GM18868 (cell line): Measurements from ENCODE around the gene BACH1.

Experiments used
- ATAC-seq: cut with Tn5 transposase; IDR thresholded peaks from one replicate; pipeline ENCODE4 v1.9.1; 2021; ENCODE audit warnings: mild to moderate bottlenecking, moderate library complexity; ENCODE audit not compliant: unreplicated experiment

Gene BACH1

DNA sequence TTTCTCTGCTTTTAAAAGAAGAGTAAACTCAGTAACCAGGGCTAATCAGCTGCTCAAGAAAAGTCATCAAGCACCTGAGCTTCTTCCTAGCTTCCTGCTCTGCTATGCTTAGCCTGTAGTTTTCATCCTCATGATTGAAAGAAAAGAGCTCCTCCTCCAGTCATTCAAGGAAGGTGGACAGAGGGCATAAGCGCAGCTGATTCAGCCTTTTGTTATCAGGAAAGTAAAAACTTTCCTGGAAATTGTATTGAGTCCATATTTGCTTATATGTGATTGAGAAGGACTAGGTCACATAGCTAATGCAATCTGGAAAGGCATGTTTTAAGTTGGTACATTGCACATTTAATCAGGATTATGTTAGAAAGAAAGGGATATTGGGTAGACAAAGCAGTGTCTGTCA, 8.5 kb upstream of the BACH1 start:
- no peak for ATAC-seq

DNA sequence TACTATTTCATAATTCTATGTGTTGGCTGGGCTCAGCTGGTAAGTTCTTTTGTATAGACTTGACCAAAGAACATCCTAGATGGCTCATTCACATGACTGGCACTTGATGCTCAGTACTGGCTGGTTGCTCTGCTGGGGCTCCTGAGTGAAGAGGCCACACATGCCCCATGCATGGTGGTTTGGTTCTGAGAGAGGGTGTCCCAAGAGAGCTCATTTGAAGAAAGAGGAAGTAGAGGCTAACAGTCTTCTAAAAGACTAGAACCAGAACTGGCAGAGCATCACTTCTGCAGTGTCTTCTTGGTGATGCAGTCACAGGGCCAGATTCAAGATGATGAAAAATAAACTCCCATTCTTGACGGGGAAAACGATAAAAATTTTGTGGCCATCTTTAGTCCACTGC, 5.2 kb upstream of the BACH1 start:
- ATAC-seq = peak; percentile 95

DNA sequence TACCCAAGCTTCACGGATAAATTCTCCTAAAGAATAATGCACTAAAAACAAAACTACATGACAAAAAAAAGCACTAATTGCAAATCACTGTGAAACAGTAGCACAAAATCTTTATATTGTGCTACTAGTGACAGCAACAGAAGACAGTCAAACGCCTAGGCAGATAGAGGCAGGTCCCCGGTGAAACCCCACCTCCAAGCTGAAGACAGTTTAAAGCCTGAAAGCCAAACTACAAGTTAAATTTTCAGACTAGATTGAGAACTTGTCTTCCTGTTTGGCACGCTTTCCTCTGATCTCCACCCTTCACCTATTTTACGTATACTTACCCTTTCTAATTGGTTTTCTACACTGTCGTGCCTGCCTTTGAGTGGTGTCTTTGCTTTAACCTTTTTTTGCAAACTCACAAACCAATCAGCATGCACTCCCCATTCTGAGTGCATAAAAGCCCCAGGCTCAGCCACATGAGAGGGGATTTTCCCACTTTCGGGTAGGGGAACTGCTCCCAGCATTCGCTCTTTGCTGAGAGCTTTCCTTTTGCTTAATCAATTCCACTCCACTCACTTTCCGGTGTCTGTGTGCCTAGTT, 3.6 kb upstream of the BACH1 start:
- ATAC-seq = no peak

DNA sequence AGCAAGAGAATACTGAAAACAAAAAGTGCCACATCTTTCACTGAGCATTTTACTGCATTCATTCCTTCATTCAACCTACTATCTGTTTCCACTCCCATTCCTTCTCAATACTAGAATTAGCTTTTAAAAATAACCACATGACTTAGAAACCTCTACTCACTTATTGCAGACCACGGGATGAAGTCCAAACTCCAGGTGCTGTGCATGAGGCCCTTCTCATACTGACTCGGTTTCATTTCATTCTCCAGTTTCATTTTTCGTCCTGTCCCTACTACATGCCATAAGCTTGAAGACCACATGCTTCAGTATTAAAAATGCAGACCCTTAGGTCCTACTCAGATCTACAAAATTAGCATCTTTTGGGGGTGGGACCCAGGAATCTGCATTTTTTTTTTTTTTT, 2.3 kb upstream of the BACH1 start:
- no peak for ATAC-seq

DNA sequence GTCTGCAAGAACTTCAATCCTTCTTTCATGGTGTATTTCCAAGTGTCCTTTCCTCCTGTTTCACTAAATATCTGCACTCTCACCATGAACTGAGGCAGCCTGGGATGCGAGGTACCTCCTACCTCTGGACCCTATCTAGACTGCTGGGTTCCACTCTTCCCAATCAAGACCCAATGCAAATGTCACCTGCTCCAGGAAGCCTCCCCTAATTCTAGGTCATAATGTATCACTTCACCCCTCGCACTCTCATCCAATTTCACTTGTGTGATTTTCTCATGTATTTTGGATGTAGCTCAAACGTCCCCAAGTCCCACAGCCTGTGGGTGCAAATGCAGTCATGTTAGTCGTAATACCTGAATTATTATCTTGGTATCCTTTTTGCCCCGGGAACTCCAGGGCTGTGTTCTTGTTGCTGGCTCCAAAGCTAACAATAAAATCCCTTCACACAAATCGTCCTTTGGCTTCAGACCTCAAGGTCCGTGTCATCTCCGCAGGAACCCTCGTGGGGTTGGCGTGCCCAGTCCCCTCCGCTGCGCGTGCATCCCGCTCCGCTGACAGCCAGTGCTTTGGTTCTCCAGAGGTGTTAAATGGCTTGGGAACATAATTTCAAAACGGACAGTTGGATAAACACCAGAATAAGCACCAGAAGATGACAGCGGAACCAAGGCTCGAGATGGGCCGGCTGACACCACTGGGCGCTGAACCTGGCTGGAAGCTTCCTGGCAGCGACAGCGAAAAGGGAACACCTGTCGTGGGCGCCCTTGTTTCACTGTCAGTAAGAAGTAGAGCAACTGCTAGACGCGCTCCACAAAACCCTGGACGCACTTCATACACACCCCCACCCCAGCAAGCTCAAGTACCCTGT, 1.0 kb upstream of the BACH1 start:
- no peak for ATAC-seq

DNA sequence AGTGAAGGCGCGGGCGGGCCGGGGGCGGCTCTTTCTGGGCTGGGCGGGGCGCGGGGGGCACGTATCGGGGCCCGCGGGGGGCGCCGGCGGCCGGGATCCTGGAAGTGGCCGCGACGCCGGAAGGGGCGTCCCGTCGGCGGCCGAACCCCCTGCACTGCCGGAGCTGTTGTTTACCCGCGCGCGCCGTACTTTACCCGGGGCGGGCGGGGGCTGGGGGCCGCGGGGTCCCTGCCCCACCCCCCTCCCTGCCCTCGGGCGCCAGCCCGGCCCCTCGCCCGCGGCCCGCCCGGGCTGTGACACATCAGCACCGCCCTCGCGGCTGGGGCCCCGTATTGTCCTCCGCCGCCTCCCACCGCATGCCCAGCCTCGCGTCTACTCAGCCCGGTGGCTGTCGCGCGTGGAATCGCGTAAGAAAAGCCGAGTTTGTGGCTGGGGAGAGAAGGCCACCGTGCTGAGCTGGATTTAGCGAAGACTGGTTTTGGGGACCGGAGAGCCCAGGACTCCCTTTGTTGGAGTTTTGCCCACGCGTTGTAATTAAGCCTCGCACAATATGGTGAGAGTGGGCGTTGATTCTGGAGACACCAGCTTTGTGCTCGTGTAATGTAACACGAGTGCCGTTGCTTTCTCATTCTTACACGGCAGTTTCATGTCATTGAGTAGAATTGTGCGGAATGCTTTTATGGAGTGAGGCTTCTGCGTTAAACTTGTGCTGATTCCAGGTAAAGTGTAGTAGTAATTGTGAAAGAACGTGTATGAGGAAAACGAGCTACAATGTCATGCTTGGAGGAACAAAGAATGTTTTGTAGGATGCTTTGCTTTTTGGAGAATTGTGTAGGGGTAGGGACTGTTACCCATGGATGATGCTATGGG, 559 bp downstream of the BACH1 start:
- peak; percentile 22 for ATAC-seq

DNA sequence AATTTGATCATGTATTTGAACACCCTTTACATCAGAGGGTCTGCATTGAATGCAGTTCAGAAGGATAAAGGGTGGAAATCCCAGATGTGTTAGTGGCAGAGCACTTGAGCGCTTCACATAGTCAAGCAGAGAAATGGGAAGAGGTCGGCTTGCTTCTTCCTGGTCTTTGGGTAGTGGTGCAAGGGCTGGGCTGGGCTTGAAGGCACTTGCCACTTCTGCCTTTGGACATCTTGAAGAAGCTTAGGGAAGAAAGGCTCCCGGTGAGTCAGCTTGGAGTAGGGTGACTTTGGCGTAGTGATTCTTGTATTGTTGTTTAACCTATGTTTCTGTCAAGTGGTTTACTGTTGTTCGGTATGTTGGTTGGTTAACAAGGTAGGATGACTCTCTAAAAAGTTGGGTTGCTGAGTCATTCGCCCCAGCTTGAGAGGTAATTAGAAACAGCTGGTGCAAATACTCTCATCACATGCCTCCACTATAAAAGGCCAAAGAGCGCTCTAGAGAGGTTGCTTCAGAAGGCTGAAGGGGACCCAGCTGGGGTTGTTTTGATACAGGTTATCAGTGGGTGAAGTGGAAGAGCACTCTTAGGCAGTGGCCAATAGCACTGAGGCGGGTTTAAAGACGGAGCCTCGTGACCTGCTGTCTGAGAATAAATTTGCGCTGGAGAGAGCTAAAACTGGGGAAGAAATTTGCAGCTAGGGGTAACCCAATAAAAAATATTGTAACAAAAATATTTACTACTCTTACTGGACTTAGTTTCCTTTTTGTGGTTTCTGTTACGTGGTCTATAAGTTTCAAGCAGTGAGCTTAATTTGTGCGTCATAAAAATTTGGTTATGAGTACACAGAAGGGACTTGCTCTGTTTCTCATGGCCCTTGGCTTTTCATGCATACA, 1.4 kb downstream of the BACH1 start:
- peak; percentile 73 for ATAC-seq

DNA sequence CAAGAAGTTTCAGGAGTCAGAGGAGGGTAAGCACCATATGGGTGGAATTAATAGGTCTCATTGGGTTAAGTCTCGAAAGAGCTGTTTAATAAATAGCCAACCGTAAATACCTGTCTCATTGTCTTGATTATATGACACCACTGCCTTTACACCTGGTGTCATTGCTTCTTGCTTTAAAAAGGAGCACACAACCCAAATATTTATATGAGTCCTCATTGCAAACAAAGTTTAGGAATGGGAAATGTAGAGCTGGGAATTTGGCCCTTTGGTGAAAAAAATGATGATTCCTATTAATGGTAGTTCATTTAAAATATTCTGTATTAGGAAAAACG, 2.1 kb downstream of the BACH1 start:
- no peak for ATAC-seq

DNA sequence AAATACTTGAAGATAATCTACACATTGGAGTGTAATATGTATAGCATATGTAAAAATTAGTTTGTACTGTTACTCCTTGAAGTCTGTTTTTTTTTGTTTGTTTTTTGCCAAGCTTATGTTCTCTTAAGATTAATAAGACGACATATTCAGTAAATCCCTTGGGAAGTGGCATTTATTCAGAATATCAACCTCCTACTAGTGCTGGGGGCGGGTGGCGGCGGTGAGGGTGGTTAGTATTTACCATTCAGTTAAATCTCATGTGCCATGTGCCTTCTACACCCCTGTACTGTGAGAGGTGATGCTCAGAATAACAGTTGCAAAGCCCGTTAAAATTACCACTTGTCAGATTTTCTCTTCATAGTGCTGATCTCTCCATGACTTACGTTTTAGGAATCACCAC, 3.0 kb downstream of the BACH1 start:
- no peak for ATAC-seq

DNA sequence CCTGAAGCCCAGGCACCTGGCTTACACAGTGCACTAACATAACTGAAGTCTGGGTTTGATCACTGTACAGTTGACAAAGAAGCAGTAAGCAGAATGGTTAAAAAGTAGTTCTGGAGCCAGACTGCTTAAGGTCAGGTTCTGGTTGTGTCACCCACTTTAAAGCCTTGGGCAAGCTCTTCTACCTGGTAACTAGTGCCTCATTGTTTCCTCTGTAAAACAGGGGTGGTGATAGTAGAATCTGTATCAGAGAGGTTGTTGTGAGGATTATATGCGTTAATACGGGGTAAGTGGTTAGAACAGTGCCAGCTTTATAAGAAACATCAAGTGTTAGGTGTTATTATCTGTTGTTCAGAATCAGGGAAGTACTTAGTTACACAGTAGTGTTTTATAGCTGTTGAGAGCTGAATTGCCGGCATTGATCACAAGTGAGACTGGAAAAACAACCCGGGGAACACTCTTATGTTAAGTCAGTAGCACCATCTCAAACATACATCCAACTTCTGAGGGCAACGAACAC, 3.7 kb downstream of the BACH1 start:
- no peak for ATAC-seq

DNA sequence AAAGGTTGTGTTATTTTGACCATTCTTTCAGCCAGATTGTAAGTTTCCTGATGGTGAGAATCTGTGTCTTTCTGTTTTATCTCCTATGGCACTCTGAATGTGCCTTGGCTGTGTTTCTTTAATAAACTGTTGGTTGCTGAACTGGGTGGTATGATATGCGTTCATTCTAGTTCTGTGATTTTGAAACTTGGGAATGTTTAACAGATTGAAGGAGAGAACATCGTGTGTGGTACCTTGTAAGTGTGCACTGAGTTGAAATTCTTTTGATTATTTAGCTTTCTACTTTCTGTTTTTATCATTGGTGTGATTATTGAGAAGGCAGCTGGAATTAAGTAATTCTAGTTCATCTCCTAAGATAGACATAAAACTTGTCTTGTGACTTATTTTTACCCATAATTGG, 4.6 kb downstream of the BACH1 start:
- no peak for ATAC-seq

DNA sequence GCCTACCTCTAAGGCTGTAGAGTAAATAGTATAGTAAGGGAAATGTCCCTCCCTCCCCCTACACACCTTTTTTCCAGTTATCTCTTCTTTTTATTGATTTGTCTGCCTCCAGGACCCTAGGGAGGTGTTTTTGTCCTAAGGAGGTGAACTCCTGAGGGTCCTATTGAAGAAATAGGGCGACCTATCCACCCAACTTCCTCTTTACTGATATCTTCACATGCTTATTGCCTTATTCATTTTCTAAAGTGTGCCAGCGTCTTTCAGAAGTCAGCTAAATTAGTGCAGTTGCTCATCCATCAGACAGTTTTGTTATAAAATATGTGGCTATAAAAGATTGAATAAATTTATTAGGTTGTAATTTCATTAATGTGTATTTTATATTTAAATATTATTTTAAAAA, 5.9 kb downstream of the BACH1 start:
- no peak for ATAC-seq

DNA sequence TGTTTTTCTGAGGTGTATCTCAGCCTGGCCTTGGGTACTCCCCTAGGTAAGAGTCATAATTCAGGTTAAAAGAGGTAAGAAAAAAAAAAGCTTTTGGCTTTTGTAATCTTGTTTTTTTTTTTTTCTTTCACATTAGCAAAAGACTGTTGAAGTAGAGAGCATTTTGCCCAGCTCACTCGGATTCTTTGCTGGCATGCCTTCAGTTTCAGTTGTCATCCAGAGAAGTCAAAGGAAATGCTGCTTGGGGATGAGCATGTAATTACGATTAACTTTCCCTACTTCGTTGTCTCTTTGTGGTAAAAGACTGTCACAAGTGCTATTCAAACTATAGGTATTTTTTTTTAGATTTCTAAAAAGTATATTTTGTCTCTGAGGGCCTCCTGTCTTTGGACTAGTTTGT, 6.3 kb downstream of the BACH1 start:
- no peak for ATAC-seq

DNA sequence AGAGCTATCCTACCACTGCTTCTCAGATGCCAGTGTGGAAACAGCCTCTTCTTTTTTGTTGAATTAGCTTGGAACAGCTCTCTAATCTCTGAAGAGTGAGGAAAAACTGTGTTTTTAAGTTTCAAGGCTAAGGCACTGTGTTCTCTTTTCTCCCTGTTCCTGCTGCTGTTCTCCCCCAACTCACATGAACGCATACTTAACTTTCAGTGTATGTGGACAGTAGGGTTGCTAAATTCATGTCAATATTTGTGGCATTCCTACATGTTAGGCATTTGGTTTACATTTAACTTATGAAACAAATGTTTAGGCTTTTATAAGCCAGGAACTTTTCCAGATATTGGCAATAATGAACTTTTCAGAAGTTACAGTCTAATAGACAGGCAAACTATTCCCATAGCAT, 6.8 kb downstream of the BACH1 start:
- ATAC-seq = no peak

DNA sequence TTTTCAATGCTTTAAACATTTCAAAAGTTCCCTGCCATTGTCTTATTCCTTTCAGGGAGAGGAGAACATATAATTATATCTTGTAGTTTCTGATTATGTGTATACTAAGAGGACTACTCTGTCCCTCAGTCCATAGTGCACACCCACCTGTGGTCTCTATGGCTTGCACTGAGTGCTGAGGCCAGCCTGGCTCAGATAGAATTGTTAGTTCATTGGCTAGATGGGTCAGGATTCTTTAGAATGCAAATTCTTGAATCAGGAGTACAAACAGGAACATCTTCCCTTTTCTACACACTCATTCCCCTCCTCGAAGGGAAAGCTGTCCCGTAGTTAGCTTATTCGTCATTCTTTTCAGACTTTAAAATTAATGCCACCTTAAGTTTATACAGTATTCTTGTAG, 8.2 kb downstream of the BACH1 start:
- ATAC-seq = peak; percentile 51

DNA sequence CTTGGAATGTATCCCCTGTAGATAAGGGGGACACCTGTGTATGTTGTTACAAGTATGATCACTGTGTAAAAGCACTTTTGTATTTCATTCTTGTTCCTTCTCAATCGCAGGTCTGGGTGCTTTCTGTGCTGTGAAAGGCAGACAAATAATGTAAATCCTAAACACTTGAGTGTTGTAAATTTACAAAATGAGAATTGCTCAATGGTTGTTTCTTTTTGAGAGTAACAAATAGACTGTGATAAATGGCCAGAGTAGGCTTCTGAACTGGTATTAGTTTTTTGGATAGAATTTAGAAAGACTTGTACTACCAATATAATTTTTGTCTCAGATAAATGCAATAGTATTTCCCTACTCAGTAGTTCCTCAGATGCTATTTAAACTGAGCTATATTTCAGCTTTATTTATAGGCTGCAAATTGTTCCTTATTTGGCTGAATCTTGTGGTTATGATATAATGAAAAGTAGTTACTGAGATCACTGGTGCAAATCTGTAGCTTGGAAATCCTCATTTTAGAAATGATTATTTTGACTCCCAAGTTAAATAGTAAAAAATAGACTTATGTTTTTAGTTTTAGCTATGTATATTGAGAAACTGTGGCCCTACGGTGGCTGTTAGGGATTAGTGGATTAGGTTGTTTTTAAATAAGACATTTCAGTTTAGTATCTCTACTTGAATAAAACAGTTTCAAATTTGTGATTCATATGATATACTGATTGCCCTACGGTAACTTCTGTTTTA, 9.2 kb downstream of the BACH1 start:
- ATAC-seq = no peak

DNA sequence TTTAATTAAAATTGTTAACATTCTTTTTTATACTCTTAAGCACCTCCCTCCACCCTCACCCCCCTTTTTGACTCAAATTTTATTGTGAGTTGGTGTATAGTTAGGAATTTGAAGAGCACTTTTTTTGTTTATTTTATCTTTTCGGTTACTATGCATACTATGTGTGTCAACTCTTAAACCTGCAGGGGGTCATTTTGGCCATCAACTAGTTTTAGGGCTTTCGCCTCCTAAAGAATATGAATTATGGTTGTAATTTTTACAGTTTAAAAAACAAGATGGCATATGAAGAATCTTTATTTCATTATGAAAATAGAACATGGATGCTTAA, 9.7 kb downstream of the BACH1 start:
- ATAC-seq = no peak

DNA sequence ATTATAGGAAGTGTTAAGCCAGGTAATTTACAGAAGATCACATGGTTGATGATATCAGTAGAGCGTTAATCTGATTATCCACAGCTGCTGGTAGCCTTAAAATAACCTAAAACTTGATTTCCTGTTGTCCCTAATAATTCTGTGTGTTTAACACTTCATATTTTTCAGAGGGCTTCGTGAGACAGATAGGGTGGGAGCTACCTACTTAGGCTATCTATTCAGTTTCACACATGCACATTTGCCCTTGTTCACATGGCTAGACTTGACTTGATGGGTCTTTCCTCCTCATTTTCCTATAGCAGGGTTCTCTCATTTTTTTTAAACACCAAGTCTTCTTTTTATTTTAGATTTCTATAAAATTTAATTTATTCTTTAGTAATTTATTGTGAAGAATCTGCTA, 11.0 kb downstream of the BACH1 start:
- ATAC-seq = no peak

DNA sequence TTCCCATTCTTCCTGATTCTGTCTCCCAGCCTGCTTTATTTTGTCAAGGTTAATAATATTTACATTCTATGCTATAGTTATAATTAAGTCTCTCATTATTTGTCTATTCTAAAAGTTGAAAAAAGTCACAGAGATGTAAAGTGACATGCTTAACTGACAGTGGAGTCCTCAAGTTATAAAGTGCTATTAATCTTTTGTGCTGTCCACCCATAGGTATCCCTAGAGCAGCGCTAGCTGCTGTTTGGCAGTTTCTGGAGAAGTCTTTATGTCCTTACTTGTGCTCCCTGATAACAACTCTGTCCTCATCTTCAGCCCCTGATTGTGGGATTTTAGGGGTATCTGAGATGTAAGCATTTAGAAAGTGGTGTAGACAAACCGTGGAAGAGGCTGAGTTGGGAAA, 13.1 kb downstream of the BACH1 start:
- ATAC-seq = no peak

DNA sequence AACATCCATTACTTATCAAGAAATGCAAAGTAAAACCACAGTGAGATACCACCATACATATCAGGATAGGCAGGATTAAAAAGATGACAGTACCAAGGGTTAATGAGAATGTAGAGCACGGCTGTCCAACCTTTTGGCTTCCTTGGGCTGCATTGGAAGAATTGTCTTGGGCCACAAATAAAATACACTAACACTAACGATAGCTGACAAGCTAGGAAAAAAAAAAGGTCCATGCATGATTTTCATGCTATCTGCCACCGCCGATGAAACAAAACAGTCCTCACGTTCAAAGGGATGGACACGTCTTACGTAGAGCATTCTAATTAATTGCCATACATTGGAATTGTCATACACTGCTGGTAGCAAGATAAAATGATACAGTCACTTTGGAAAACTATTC, 14.3 kb downstream of the BACH1 start:
- ATAC-seq = no peak
